ENCODE results near the gene RAB4A. TPM values are rescaled to one million over a fixed set of nuclear protein-coding genes. Genes with fewer than 3 reads are reported as not detected.

RAB4A gene
- total and polyA plus RNA-seq, 3 experiments from 2014 or later: 24.4 to 34.9 (median 32.2) TPM

GRCh38 chr1:229258031-229258756 is 12.7 kb upstream of the RAB4A start:
- ChIA-PET CTCF (interaction anchor here (0.7 to 3.9 kb wide), 21 partner anchors 10 to 1047 kb away, joined by 3 to 58 read pairs (median 4); partner anchors contain the start of genes NUP133 and RAB4A), POLR2A (no interaction called here)
- H3K27ac ChIP-seq (ENCODE audit: low read depth, low read length): no peak overlapping the region
- peak; percentile 44 to 71 (median 61) for DNase-seq
- Mint-ChIP-seq H3K9me3 (no peaks in the 10 kb centered on the region), H3K27ac (peak overlapping the region in 5 of 8 donors; percentile 52 to 90 (median 77)), H3K27me3 (peaks cover 0 to 2% of the 10 kb centered on the region in 2 donors), H3K36me3 (no peaks in the 10 kb centered on the region), H3K4me1 (peaks cover 28 to 36% (median 33%) of the 10 kb centered on the region in 3 donors), H3K4me3 (peak overlapping the region in 6 of 7 donors; percentile 1 to 66 (median 49))
- no peaks in the 10 kb centered on the region for H3K27me3 ChIP-seq (ENCODE audit: insufficient read depth, low read length, poor library complexity, severe bottlenecking)
- no peaks in the 10 kb centered on the region for H3K9me3 ChIP-seq (ENCODE audit: low read length)
- peaks cover 31% of the 10 kb centered on the region for H3K4me1 ChIP-seq (ENCODE audit: insufficient read depth, low read length)
- H3K36me3 ChIP-seq (ENCODE audit: insufficient read depth, low read length): no peaks in the 10 kb centered on the region
- H3K4me3 ChIP-seq (ENCODE audit: low read length): peak overlapping the region; percentile 19

GRCh38 chr1:229258757-229259060 is 12.2 kb upstream of the RAB4A start:
- Mint-ChIP-seq H3K4me3 (peak overlapping the region in 5 of 7 donors; percentile 37 to 66 (median 53)), H3K4me1 (peaks cover 23 to 31% (median 28%) of the 10 kb centered on the region in 3 donors), H3K9me3 (no peaks in the 10 kb centered on the region), H3K27me3 (peaks cover 0 to 2% of the 10 kb centered on the region in 2 donors), H3K36me3 (no peaks in the 10 kb centered on the region), H3K27ac (peak overlapping the region in 4 of 8 donors; percentile 60 to 90 (median 78))
- Histone ChIP-seq H3K4me3 (ENCODE audit: low read length) (no peak overlapping the region), H3K27me3 (ENCODE audit: insufficient read depth, low read length, poor library complexity, severe bottlenecking) (no peaks in the 10 kb centered on the region), H3K27ac (ENCODE audit: low read depth, low read length) (no peak overlapping the region), H3K9me3 (ENCODE audit: low read length) (no peaks in the 10 kb centered on the region), H3K36me3 (ENCODE audit: insufficient read depth, low read length) (no peaks in the 10 kb centered on the region), H3K4me1 (ENCODE audit: insufficient read depth, low read length) (peaks cover 26% of the 10 kb centered on the region)
- ChIA-PET POLR2A (no interaction called here), CTCF (interaction anchor here (0.6 to 3.9 kb wide), 22 partner anchors 10 to 1047 kb away, joined by 3 to 58 read pairs (median 4); partner anchors contain the start of genes NUP133 and RAB4A)
- DNase-seq: no peak

GRCh38 chr1:229260297-229260696 is 10.6 kb upstream of the RAB4A start:
- H3K27ac ChIP-seq (ENCODE audit: low read depth, low read length): no peak overlapping the region
- Mint-ChIP-seq H3K27me3 (peaks cover 0 to 4% of the 10 kb centered on the region in 2 donors), H3K9me3 (no peaks in the 10 kb centered on the region), H3K4me3 (no peak overlapping the region), H3K4me1 (peaks cover 15 to 17% (median 15%) of the 10 kb centered on the region in 3 donors), H3K36me3 (no peaks in the 10 kb centered on the region), H3K27ac (peak overlapping the region in 1 of 8 donors; percentile 61)
- ChIA-PET POLR2A (no interaction called here), CTCF (interaction anchor here (1.3 kb wide), 1 partner anchor 221 kb away, joined by 4 read pairs; no protein-coding TSS in a partner anchor)
- no peaks in the 10 kb centered on the region for H3K36me3 ChIP-seq (ENCODE audit: insufficient read depth, low read length)
- no peak for DNase-seq
- H3K27me3 ChIP-seq (ENCODE audit: insufficient read depth, low read length, poor library complexity, severe bottlenecking): no peaks in the 10 kb centered on the region
- no peak overlapping the region for H3K4me3 ChIP-seq (ENCODE audit: low read length)
- peaks cover 15% of the 10 kb centered on the region for H3K4me1 ChIP-seq (ENCODE audit: insufficient read depth, low read length)
- H3K9me3 ChIP-seq (ENCODE audit: low read length): no peaks in the 10 kb centered on the region

- Mint-ChIP-seq H3K9me3 (peaks cover 0 to 3% (median 0%) of the 10 kb centered on the region in 5 donors), H3K4me1 (peaks cover 14 to 19% (median 17%) of the 10 kb centered on the region in 3 donors), H3K36me3 (no peaks in the 10 kb centered on the region), H3K4me3 (no peak overlapping the region), H3K27ac (no peak overlapping the region), H3K27me3 (peaks cover 0 to 4% of the 10 kb centered on the region in 2 donors)
- H3K9me3 ChIP-seq (ENCODE audit: low read length): no peaks in the 10 kb centered on the region
- ChIA-PET POLR2A (no interaction called here), CTCF (interaction anchor here (1.3 kb wide), 1 partner anchor 254 kb away, joined by 3 read pairs; no protein-coding TSS in a partner anchor)
- H3K4me1 ChIP-seq (ENCODE audit: insufficient read depth, low read length): peaks cover 13% of the 10 kb centered on the region
- no peak for DNase-seq
- no peak overlapping the region for H3K27ac ChIP-seq (ENCODE audit: low read depth, low read length)
- H3K4me3 ChIP-seq (ENCODE audit: low read length): no peak overlapping the region
- H3K36me3 ChIP-seq (ENCODE audit: insufficient read depth, low read length): no peaks in the 10 kb centered on the region
- no peaks in the 10 kb centered on the region for H3K27me3 ChIP-seq (ENCODE audit: insufficient read depth, low read length, poor library complexity, severe bottlenecking)
These were observed 8.7 kb upstream of the RAB4A start for GRCh38 chr1:229262239-229262638.

- DNase-seq: no peak
- CTCF ChIA-PET: interaction anchor here (1.3 kb wide), 1 partner anchor 253 kb away, joined by 3 read pairs; no protein-coding TSS in a partner anchor
- H3K9me3 ChIP-seq (ENCODE audit: low read length): no peaks in the 10 kb centered on the region
These were observed 7.7 kb upstream of the RAB4A start for GRCh38 chr1:229263254-229263653.

GRCh38 chr1:229264068-229264467 is 6.8 kb upstream of the RAB4A start:
- peaks cover under 1 to 5% (median 3%) of the 10 kb centered on the region in 3 donors for H3K4me1 Mint-ChIP-seq
- peak overlapping the region in 1 of 8 donors; percentile 65 for H3K27ac Mint-ChIP-seq
- ChIA-PET POLR2A (no interaction called here), CTCF (interaction anchor here (1.3 kb wide), 1 partner anchor 9 kb away, joined by 3 read pairs; no protein-coding TSS in a partner anchor)
- H3K9me3 Mint-ChIP-seq: peaks cover 0 to 3% (median 0%) of the 10 kb centered on the region in 5 donors
- no peaks in the 10 kb centered on the region for H3K4me1 ChIP-seq (ENCODE audit: insufficient read depth, low read length)
- H3K4me3 Mint-ChIP-seq: no peak overlapping the region
- H3K27ac ChIP-seq (ENCODE audit: low read depth, low read length): no peak overlapping the region
- H3K9me3 ChIP-seq (ENCODE audit: low read length): no peaks in the 10 kb centered on the region
- DNase-seq: no peak
- no peak overlapping the region for H3K4me3 ChIP-seq (ENCODE audit: low read length)
- no peaks in the 10 kb centered on the region for H3K27me3 ChIP-seq (ENCODE audit: insufficient read depth, low read length, poor library complexity, severe bottlenecking)
- H3K36me3 ChIP-seq (ENCODE audit: insufficient read depth, low read length): no peaks in the 10 kb centered on the region
- H3K27me3 Mint-ChIP-seq: peaks cover 0 to 4% of the 10 kb centered on the region in 2 donors
- no peaks in the 10 kb centered on the region for H3K36me3 Mint-ChIP-seq

More at GRCh38 chr1:229263254-229263653, 7.7 kb upstream of the RAB4A start:
- Histone ChIP-seq H3K27me3 (ENCODE audit: insufficient read depth, low read length, poor library complexity, severe bottlenecking) (no peaks in the 10 kb centered on the region), H3K36me3 (ENCODE audit: insufficient read depth, low read length) (no peaks in the 10 kb centered on the region), H3K27ac (ENCODE audit: low read depth, low read length) (no peak overlapping the region), H3K4me3 (ENCODE audit: low read length) (no peak overlapping the region), H3K4me1 (ENCODE audit: insufficient read depth, low read length) (peaks cover 7% of the 10 kb centered on the region)
- no peaks in the 10 kb centered on the region for H3K36me3 Mint-ChIP-seq
- H3K9me3 Mint-ChIP-seq: peaks cover 0 to 3% (median 0%) of the 10 kb centered on the region in 5 donors
- peaks cover 0 to 4% of the 10 kb centered on the region in 2 donors for H3K27me3 Mint-ChIP-seq
- H3K4me3 Mint-ChIP-seq: no peak overlapping the region
- POLR2A ChIA-PET: no interaction called here
- peak overlapping the region in 2 of 8 donors; percentile 12 to 58 for H3K27ac Mint-ChIP-seq
- peaks cover 8 to 14% (median 11%) of the 10 kb centered on the region in 3 donors for H3K4me1 Mint-ChIP-seq

- Histone ChIP-seq H3K4me3 (ENCODE audit: low read length) (no peak overlapping the region), H3K27me3 (ENCODE audit: insufficient read depth, low read length, poor library complexity, severe bottlenecking) (no peaks in the 10 kb centered on the region), H3K36me3 (ENCODE audit: insufficient read depth, low read length) (no peaks in the 10 kb centered on the region), H3K4me1 (ENCODE audit: insufficient read depth, low read length) (no peaks in the 10 kb centered on the region), H3K9me3 (ENCODE audit: low read length) (no peaks in the 10 kb centered on the region), H3K27ac (ENCODE audit: low read depth, low read length) (no peak overlapping the region)
- DNase-seq: no peak
- H3K27me3 Mint-ChIP-seq: peaks cover 0 to 4% of the 10 kb centered on the region in 2 donors
- peaks cover 0 to 4% (median 3%) of the 10 kb centered on the region in 3 donors for H3K4me1 Mint-ChIP-seq
- ChIA-PET CTCF (interaction anchor here (1.3 kb wide), 1 partner anchor 10 kb away, joined by 3 read pairs; no protein-coding TSS in a partner anchor), POLR2A (no interaction called here)
- H3K36me3 Mint-ChIP-seq: no peaks in the 10 kb centered on the region
- peaks cover 0 to 3% (median 0%) of the 10 kb centered on the region in 5 donors for H3K9me3 Mint-ChIP-seq
- no peak overlapping the region for H3K4me3 Mint-ChIP-seq
- no peak overlapping the region for H3K27ac Mint-ChIP-seq
These were observed 6.4 kb upstream of the RAB4A start for GRCh38 chr1:229264487-229264886.

- DNase-seq: no peak
- no peaks in the 10 kb centered on the region for H3K36me3 ChIP-seq (ENCODE audit: insufficient read depth, low read length)
- H3K4me3 ChIP-seq (ENCODE audit: low read length): no peak overlapping the region
- ChIA-PET CTCF (no interaction called here), POLR2A (no interaction called here)
- H3K27ac ChIP-seq (ENCODE audit: low read depth, low read length): no peak overlapping the region
- no peaks in the 10 kb centered on the region for H3K9me3 ChIP-seq (ENCODE audit: low read length)
- Mint-ChIP-seq H3K9me3 (peaks cover 0 to 3% (median 0%) of the 10 kb centered on the region in 5 donors), H3K4me3 (no peak overlapping the region), H3K4me1 (peaks cover 0 to 4% (median 3%) of the 10 kb centered on the region in 3 donors), H3K27ac (no peak overlapping the region), H3K27me3 (peaks cover 0 to 4% of the 10 kb centered on the region in 2 donors), H3K36me3 (peaks cover 0 to 2% (median 0%) of the 10 kb centered on the region in 3 donors)
- H3K27me3 ChIP-seq (ENCODE audit: insufficient read depth, low read length, poor library complexity, severe bottlenecking): no peaks in the 10 kb centered on the region
- H3K4me1 ChIP-seq (ENCODE audit: insufficient read depth, low read length): no peaks in the 10 kb centered on the region
These were observed 4.6 kb upstream of the RAB4A start for GRCh38 chr1:229266274-229266673.

Measured in CD8-positive, alpha-beta memory T cell (primary cell).